ENCODE results near the gene TXNRD2.

DNA sequence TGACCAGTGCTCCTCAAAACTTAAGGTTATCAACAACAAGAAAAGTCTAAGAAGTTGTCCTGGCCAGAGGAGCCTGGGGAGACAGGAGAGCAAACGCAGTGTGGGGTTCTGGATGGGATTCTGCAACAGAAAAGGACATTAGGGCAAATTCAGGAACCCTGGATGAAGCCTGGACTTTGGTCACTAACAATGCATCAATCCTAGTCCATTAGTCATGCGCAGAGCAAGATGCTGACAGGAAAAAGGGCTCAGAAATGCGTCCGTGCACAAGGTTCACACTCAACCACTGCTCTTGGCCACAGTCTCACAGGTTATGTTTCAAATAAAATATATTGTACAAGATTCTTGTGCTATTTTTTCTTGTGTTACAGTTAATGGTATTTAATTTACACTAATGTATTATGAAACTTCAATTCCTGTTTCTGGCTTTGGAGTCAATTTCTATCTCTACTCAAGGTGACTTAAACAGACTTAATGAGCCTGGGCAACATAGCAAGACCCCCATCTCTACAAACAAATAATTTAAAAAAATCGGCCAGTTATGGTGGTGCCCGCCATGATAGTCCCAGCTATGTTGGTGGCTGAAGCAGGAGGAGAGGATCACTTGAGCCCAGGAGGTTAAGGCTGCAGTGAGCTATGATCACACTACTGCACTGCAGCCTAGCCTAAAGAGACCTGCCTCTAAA is 100.5 kb downstream of the TXNRD2 start:
- TF ChIP-seq, protein P1, sequence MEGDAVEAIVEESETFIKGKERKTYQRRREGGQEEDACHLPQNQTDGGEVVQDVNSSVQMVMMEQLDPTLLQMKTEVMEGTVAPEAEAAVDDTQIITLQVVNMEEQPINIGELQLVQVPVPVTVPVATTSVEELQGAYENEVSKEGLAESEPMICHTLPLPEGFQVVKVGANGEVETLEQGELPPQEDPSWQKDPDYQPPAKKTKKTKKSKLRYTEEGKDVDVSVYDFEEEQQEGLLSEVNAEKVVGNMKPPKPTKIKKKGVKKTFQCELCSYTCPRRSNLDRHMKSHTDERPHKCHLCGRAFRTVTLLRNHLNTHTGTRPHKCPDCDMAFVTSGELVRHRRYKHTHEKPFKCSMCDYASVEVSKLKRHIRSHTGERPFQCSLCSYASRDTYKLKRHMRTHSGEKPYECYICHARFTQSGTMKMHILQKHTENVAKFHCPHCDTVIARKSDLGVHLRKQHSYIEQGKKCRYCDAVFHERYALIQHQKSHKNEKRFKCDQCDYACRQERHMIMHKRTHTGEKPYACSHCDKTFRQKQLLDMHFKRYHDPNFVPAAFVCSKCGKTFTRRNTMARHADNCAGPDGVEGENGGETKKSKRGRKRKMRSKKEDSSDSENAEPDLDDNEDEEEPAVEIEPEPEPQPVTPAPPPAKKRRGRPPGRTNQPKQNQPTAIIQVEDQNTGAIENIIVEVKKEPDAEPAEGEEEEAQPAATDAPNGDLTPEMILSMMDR (IDR thresholded peaks at IDR 0.05) = no peak
- TF ChIP-seq EP300 (IDR thresholded peaks at IDR 0.05) = no peak
- TF ChIP-seq POLR2A (IDR thresholded peaks at IDR 0.05) = no peak
